Naive thymus-derived CD4-positive, alpha-beta T cell (primary cell): ENCODE results near the gene PRXL2A. TPM values are rescaled to one million over a fixed set of nuclear protein-coding genes. Genes with fewer than 3 reads are reported as not detected.

Experiments
- ATAC-seq: fragments of 150-1000 bp; cut with Tn5 transposase; 2 replicates; pipeline ENCODE4 v1.10.0; 2021; ENCODE audit warnings: mild to moderate bottlenecking, moderate library complexity
- CTCF ChIA-PET: fragments of 350-600 bp; sonication (Branson Sonifier 250); formaldehyde crosslinking; loops from one replicate; lab custom pipeline; 2021; ENCODE audit warnings: antibody characterized with exemption; lab: Charles Lee
- POLR2A ChIA-PET: fragments of 350-600 bp; sonication (Branson Sonifier 250); formaldehyde crosslinking; loops from one replicate; lab custom pipeline; 2021; ENCODE audit warnings: antibody characterized with exemption, inconsistent platforms; lab: Charles Lee
- DNase-seq, 9 donors: peaks; one replicate each; pipeline versions ENCODE4 v3.0.0 to v3.0.0-alpha.2; 2020 to 2022; ENCODE audit warnings: mixed read lengths in 1 of 9
- H3K27ac ChIP-seq: one replicate; pipeline ENCODE4 v1.7.0; 2013; ENCODE audit warnings: mild to moderate bottlenecking, low read depth, low read length, moderate library complexity
- H3K27me3 ChIP-seq, 2 donors: one replicate each; pipeline ENCODE4 v1.7.0; 2013; ENCODE audit warnings: low read length in 2 of 2, mild to moderate bottlenecking in 2 of 2, moderate library complexity in 2 of 2; ENCODE audit not compliant: control insufficient read depth in 2 of 2, insufficient read depth in 2 of 2
- H3K36me3 ChIP-seq, 3 experiments: 1 replicate in 2 of 3; 2 replicates in 1 of 3; pipeline ENCODE4 v1.7.0; 2013; ENCODE audit warnings: low read length in 3 of 3, mild to moderate bottlenecking in 3 of 3, moderate library complexity in 1 of 3; ENCODE audit not compliant: insufficient read depth in 3 of 3, control insufficient read depth in 2 of 3
- H3K4me1 ChIP-seq, 2 donors: one replicate each; pipeline ENCODE4 v1.7.0; 2013; ENCODE audit warnings: low read length in 2 of 2, mild to moderate bottlenecking in 2 of 2, moderate library complexity in 1 of 2; ENCODE audit not compliant: control insufficient read depth in 2 of 2, insufficient read depth in 2 of 2
- H3K4me3 ChIP-seq: 2 replicates; pipeline ENCODE4 v1.7.0; 2013; ENCODE audit warnings: mild to moderate bottlenecking, low read length
- H3K9me3 ChIP-seq, 3 experiments: 1 replicate in 2 of 3; 2 replicates in 1 of 3; pipeline ENCODE4 v1.7.0; 2013; ENCODE audit warnings: low read length in 3 of 3; ENCODE audit not compliant: control insufficient read depth in 2 of 3
- H3K27ac Mint-ChIP-seq, 9 donors: one replicate each; pipeline ENCODE4 v1.8.0; 2020 to 2022; ENCODE audit warnings: mixed read lengths in 9 of 9, mild to moderate bottlenecking in 8 of 9, moderate library complexity in 5 of 9, inconsistent platforms in 2 of 9
- H3K27me3 Mint-ChIP-seq, 5 donors: one replicate each; pipeline ENCODE4 v1.8.0; 2021 to 2022; ENCODE audit warnings: mixed read lengths in 5 of 5, mild to moderate bottlenecking in 1 of 5
- H3K36me3 Mint-ChIP-seq, 5 donors: one replicate each; pipeline ENCODE4 v1.8.0; 2020 to 2022; ENCODE audit warnings: mixed read lengths in 5 of 5, mild to moderate bottlenecking in 3 of 5, inconsistent platforms in 1 of 5
- H3K4me1 Mint-ChIP-seq, 7 donors: one replicate each; pipeline ENCODE4 v1.8.0; 2020 to 2022; ENCODE audit warnings: mixed read lengths in 7 of 7, mild to moderate bottlenecking in 3 of 7, inconsistent platforms in 1 of 7
- H3K4me3 Mint-ChIP-seq, 10 donors: one replicate each; pipeline ENCODE4 v1.8.0; 2020 to 2022; ENCODE audit warnings: mild to moderate bottlenecking in 10 of 10, mixed read lengths in 10 of 10, moderate library complexity in 6 of 10, inconsistent platforms in 2 of 10
- H3K9me3 Mint-ChIP-seq, 11 donors: one replicate each; pipeline ENCODE4 v1.8.0; 2020 to 2022; ENCODE audit warnings: mixed read lengths in 11 of 11, mild to moderate bottlenecking in 4 of 11, inconsistent platforms in 1 of 11, moderate library complexity in 1 of 11
- intact Hi-C, 2 donors: fragments of 100-400 bp; cut with micrococcal nuclease; formaldehyde crosslinking; loops; one replicate each; pipeline ENCODE4 v1.15.1; 2023
- polyA plus RNA-seq, 2 donors: library from polyadenylated mRNA; unstranded; fragments of 300-500 nt; fragmentation: Illumina TruSeq; gene quantifications; one replicate each; pipeline ENCODE4 v1.2.3, GENCODE V29; 2021
- total RNA-seq, 6 experiments: library from RNA in 5 of 6; stranded (reverse) in 5 of 6; gene quantifications; 1 replicate in 5 of 6; 2 replicates in 1 of 6; pipeline ENCODE4 v1.2.3 and lab custom pipeline; 2021 to 2026

Gene PRXL2A
- total and polyA plus RNA-seq, 7 experiments from 2014 or later = 5.6 to 20.1 (median 8.6) TPM

- peaks cover 75 to 100% (median 95%) of the 10 kb centered on the region in 7 donors for H3K4me1 Mint-ChIP-seq
- H3K4me1 ChIP-seq = peaks cover 88 to 97% of the 10 kb centered on the region in 2 donors
- ChIA-PET CTCF (interaction anchor here (0.5 to 39.2 kb wide), 8 partner anchors 8 to 61 kb away, joined by 3 to 839 read pairs (median 10); no protein-coding TSS in a partner anchor), POLR2A (interaction anchor here (2.1 to 32.8 kb wide), 7 partner anchors 6 to 66 kb away, joined by 4 to 608 read pairs (median 318); partner anchors contain the start of gene TSPAN14)
- intact Hi-C loops = loop anchor here (1.0 to 10.0 kb wide), 5 partner anchors 7 to 1398 kb away; partner anchors contain the start of genes ANXA11 (in 1 of the 2), ZCCHC24 (in 1 of the 2) and ZMIZ1 (in 1 of the 2)
- DNase-seq (peak in 2 of 9 donors; percentile 46 to 47), ATAC-seq (peak; percentile 11)
- no peaks in the 10 kb centered on the region for H3K27me3 Mint-ChIP-seq
- H3K27me3 ChIP-seq = no peaks in the 10 kb centered on the region
- peak overlapping the region; percentile 79 to 99 (median 88) for H3K4me3 Mint-ChIP-seq
- H3K36me3 Mint-ChIP-seq = peaks cover 6 to 47% (median 12%) of the 10 kb centered on the region in 5 donors
- H3K4me3 ChIP-seq = peak overlapping the region; percentile 57
- no peaks in the 10 kb centered on the region for H3K9me3 ChIP-seq
- no peaks in the 10 kb centered on the region for H3K9me3 Mint-ChIP-seq
- peak overlapping the region; percentile 87 to 99 (median 98) for H3K27ac Mint-ChIP-seq
- no peaks in the 10 kb centered on the region for H3K36me3 ChIP-seq
- peak overlapping the region; percentile 84 for H3K27ac ChIP-seq
Observed at GRCh38 chr10:80464557-80465450, 56.5 kb downstream of the PRXL2A start.

DNA sequence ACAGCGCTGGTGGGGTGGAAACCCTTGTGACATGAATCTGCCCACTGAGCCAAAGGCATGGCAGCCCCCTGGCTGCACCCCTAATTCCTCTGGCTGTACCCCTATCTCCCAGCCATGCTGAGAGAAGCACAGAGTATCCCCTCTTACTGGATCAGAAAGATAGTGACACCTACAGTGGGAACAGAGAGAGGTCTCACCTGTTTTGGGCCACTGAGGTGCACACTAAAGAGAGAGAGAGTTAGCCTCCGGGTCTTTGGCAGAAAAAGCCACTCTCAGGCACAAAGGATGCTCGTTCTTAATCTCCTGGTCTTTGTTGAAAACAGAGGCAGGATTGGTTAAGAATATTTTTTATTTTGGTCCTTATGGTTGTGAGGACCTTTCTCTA lies 57.1 kb downstream of the PRXL2A start:
- peak overlapping the region; percentile 57 for H3K4me3 ChIP-seq
- ATAC-seq = peak; percentile 8

GRCh38 chr10:80465839-80466590 lies 57.7 kb downstream of the PRXL2A start:
- peaks cover 86 to 95% of the 10 kb centered on the region in 2 donors for H3K4me1 ChIP-seq
- H3K9me3 ChIP-seq = no peaks in the 10 kb centered on the region
- H3K27me3 Mint-ChIP-seq = no peaks in the 10 kb centered on the region
- H3K27ac Mint-ChIP-seq = peak overlapping the region; percentile 87 to 99 (median 98)
- CTCF ChIA-PET = interaction anchor here (0.9 to 39.2 kb wide), 9 partner anchors 9 to 40 kb away, joined by 3 to 839 read pairs (median 10); no protein-coding TSS in a partner anchor
- POLR2A ChIA-PET = interaction anchor here (1.0 to 32.8 kb wide), 8 partner anchors 9 to 59 kb away, joined by 4 to 608 read pairs (median 22); partner anchors contain the start of gene TSPAN14
- peaks cover 0 to 5% (median 0%) of the 10 kb centered on the region in 3 experiments for H3K36me3 ChIP-seq
- ATAC-seq = peak; percentile 88
- peak in 7 of 9 donors; percentile 70 to 84 (median 80) for DNase-seq
- no peaks in the 10 kb centered on the region for H3K27me3 ChIP-seq
- intact Hi-C loops = loop anchor here in 1 of 2 donors (1.0 to 10.0 kb wide), 7 partner anchors 7 to 1399 kb away; partner anchors contain the start of genes ANXA11, TSPAN14, ZCCHC24 and ZMIZ1
- peaks cover 74 to 99% (median 93%) of the 10 kb centered on the region in 7 donors for H3K4me1 Mint-ChIP-seq
- peak overlapping the region; percentile 57 for H3K4me3 ChIP-seq
- peaks cover 6 to 47% (median 12%) of the 10 kb centered on the region in 5 donors for H3K36me3 Mint-ChIP-seq
- H3K9me3 Mint-ChIP-seq = no peaks in the 10 kb centered on the region
- H3K27ac ChIP-seq = peak overlapping the region; percentile 84
- peak overlapping the region; percentile 79 to 98 (median 86) for H3K4me3 Mint-ChIP-seq

More for the DNA sequence above, 57.1 kb downstream of the PRXL2A start:
- peak overlapping the region; percentile 87 to 99 (median 98) for H3K27ac Mint-ChIP-seq
- Histone ChIP-seq H3K4me1 (peaks cover 86 to 95% of the 10 kb centered on the region in 2 donors), H3K9me3 (no peaks in the 10 kb centered on the region), H3K27me3 (no peaks in the 10 kb centered on the region), H3K36me3 (peaks cover 0 to under 1% (median 0%) of the 10 kb centered on the region in 3 experiments), H3K27ac (peak overlapping the region; percentile 84)
- no peaks in the 10 kb centered on the region for H3K27me3 Mint-ChIP-seq
- no peak for DNase-seq
- H3K9me3 Mint-ChIP-seq = no peaks in the 10 kb centered on the region
- peaks cover 6 to 46% (median 12%) of the 10 kb centered on the region in 5 donors for H3K36me3 Mint-ChIP-seq
- ChIA-PET POLR2A (interaction anchor here (1.0 to 32.8 kb wide), 9 partner anchors 5 to 65 kb away, joined by 4 to 608 read pairs (median 26); partner anchors contain the start of gene TSPAN14), CTCF (interaction anchor here (1.2 to 39.2 kb wide), 6 partner anchors 9 to 40 kb away, joined by 4 to 839 read pairs (median 24); no protein-coding TSS in a partner anchor)
- H3K4me3 Mint-ChIP-seq = peak overlapping the region; percentile 79 to 98 (median 86)
- intact Hi-C loops = loop anchor here in 1 of 2 donors (1.0 to 10.0 kb wide), 4 partner anchors 8 to 1398 kb away; partner anchors contain the start of genes ANXA11, ZCCHC24 and ZMIZ1
- H3K4me1 Mint-ChIP-seq = peaks cover 74 to 99% (median 93%) of the 10 kb centered on the region in 7 donors

- DNase-seq (no peak), ATAC-seq (no peak)
- Histone ChIP-seq H3K9me3 (no peaks in the 10 kb centered on the region), H3K36me3 (peaks cover 0 to 13% (median 0%) of the 10 kb centered on the region in 3 experiments), H3K4me1 (peaks cover 86 to 95% of the 10 kb centered on the region in 2 donors), H3K27ac (peak overlapping the region; percentile 84), H3K4me3 (peak overlapping the region; percentile 57), H3K27me3 (no peaks in the 10 kb centered on the region)
- H3K4me1 Mint-ChIP-seq = peaks cover 73 to 99% (median 93%) of the 10 kb centered on the region in 7 donors
- peak overlapping the region; percentile 79 to 98 (median 86) for H3K4me3 Mint-ChIP-seq
- no peaks in the 10 kb centered on the region for H3K27me3 Mint-ChIP-seq
- intact Hi-C loops = loop anchor here (1.0 to 10.0 kb wide), 7 partner anchors 13 to 1400 kb away; partner anchors contain the start of genes ANXA11 (in 1 of the 2), TSPAN14 (in 1 of the 2), ZCCHC24 (in 1 of the 2) and ZMIZ1 (in 1 of the 2)
- H3K36me3 Mint-ChIP-seq = peaks cover 6 to 46% (median 13%) of the 10 kb centered on the region in 5 donors
- H3K27ac Mint-ChIP-seq = peak overlapping the region; percentile 87 to 99 (median 98)
- no peaks in the 10 kb centered on the region for H3K9me3 Mint-ChIP-seq
- ChIA-PET CTCF (interaction anchor here (0.9 to 39.2 kb wide), 9 partner anchors 8 to 39 kb away, joined by 3 to 839 read pairs (median 17); no protein-coding TSS in a partner anchor), POLR2A (interaction anchor here (1.4 to 32.8 kb wide), 9 partner anchors 11 to 58 kb away, joined by 5 to 608 read pairs (median 17); partner anchors contain the start of gene TSPAN14)
Observed at GRCh38 chr10:80466724-80467326, 58.5 kb downstream of the PRXL2A start.

DNA sequence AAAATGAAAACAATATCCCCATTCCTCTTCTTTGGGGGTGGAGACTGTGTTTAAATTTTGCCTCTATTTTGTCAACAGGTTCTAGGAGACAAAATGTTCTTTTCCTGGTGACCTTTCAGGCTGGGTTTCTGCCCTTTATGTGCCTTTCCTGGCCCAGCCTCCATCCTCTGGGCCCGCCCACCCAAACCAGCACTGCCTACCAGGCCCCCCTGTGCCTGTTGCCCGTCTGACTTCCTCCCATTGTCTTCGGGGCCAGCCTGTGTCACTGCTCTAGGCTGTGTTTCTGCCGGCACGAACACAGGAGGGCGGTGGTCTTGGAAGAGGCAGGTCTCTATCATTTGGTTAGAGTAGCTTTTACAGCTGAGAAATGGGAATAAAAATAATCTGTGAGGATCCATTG lies 59.7 kb downstream of the PRXL2A start:
- peak overlapping the region; percentile 79 to 98 (median 86) for H3K4me3 Mint-ChIP-seq
- H3K4me1 Mint-ChIP-seq = peaks cover 77 to 99% (median 93%) of the 10 kb centered on the region in 7 donors
- peak overlapping the region; percentile 87 to 99 (median 98) for H3K27ac Mint-ChIP-seq
- no peaks in the 10 kb centered on the region for H3K9me3 ChIP-seq
- peak overlapping the region; percentile 84 for H3K27ac ChIP-seq
- ChIA-PET POLR2A (interaction anchor here (0.6 to 32.8 kb wide), 7 partner anchors 12 to 58 kb away, joined by 3 to 608 read pairs (median 26); partner anchors contain the start of gene TSPAN14), CTCF (interaction anchor here (0.9 to 39.2 kb wide), 11 partner anchors 9 to 63 kb away, joined by 3 to 839 read pairs (median 11); no protein-coding TSS in a partner anchor)
- peaks cover 0 to 23% (median 0%) of the 10 kb centered on the region in 3 experiments for H3K36me3 ChIP-seq
- peak; percentile 51 for ATAC-seq
- H3K36me3 Mint-ChIP-seq = peaks cover 6 to 46% (median 21%) of the 10 kb centered on the region in 5 donors
- H3K9me3 Mint-ChIP-seq = no peaks in the 10 kb centered on the region
- no peaks in the 10 kb centered on the region for H3K27me3 Mint-ChIP-seq
- H3K4me3 ChIP-seq = peak overlapping the region; percentile 57
- no peaks in the 10 kb centered on the region for H3K27me3 ChIP-seq
- peak in 7 of 9 donors; percentile 57 to 84 (median 65) for DNase-seq
- intact Hi-C loops = loop anchor here in 1 of 2 donors (1.0 to 10.0 kb wide), 6 partner anchors 9 to 1401 kb away; partner anchors contain the start of genes ANXA11, ZCCHC24 and ZMIZ1
- peaks cover 85 to 95% of the 10 kb centered on the region in 2 donors for H3K4me1 ChIP-seq
